NCI-H1092 (cell line): Measurements from ENCODE around the gene STAU1.
"Not testable (repeated sequence)": the region's sequence is repeated elsewhere in the genome, so short reads cannot be mapped to it uniquely, and the experiment has no call there.

Source experiments
- DNase-seq: peaks from one replicate; lab custom pipeline; 2025; lab: John Stamatoyannopoulos, UW

STAU1 gene

GRCh38 chr20:49163696-49164095 lies 24.4 kb downstream of the STAU1 start:
- DNase-seq: no peak

GRCh38 chr20:49161428-49162152 lies 26.5 kb downstream of the STAU1 start:
- no peak for DNase-seq

GRCh38 chr20:49160057-49160929 lies 27.8 kb downstream of the STAU1 start:
- no peak for DNase-seq

GRCh38 chr20:49157146-49157545 lies 31.0 kb downstream of the STAU1 start:
- DNase-seq: no peak

GRCh38 chr20:49156481-49156880 lies 31.7 kb downstream of the STAU1 start:
- DNase-seq: no peak

- DNase-seq: no peak
Measured at GRCh38 chr20:49151436-49151835, 36.7 kb downstream of the STAU1 start.

- DNase-seq: no peak
Measured at GRCh38 chr20:49149281-49150045, 38.7 kb downstream of the STAU1 start.

GRCh38 chr20:49148601-49149000 lies 39.5 kb downstream of the STAU1 start:
- no peak for DNase-seq

GRCh38 chr20:49147296-49147695 lies 40.8 kb downstream of the STAU1 start:
- no peak for DNase-seq

- DNase-seq: no peak
Measured at GRCh38 chr20:49146442-49147225, 41.5 kb downstream of the STAU1 start.

GRCh38 chr20:49140834-49141233 lies 47.3 kb downstream of the STAU1 start:
- DNase-seq: no peak

GRCh38 chr20:49140411-49140810 lies 47.7 kb downstream of the STAU1 start:
- DNase-seq: no peak

GRCh38 chr20:49138431-49138830 lies 49.7 kb downstream of the STAU1 start:
- no peak for DNase-seq

- no peak for DNase-seq
Measured at GRCh38 chr20:49136817-49137571, 51.1 kb downstream of the STAU1 start.

GRCh38 chr20:49134797-49135196 lies 53.3 kb downstream of the STAU1 start:
- not testable (repeated sequence) for DNase-seq

GRCh38 chr20:49133571-49133970 lies 54.6 kb downstream of the STAU1 start:
- DNase-seq: no peak

GRCh38 chr20:49132995-49133478 lies 55.1 kb downstream of the STAU1 start:
- no peak for DNase-seq

- DNase-seq: no peak
Measured at GRCh38 chr20:49123982-49124381, 64.2 kb downstream of the STAU1 start.

- no peak for DNase-seq
Measured at GRCh38 chr20:49122920-49123319, 65.2 kb downstream of the STAU1 start.

GRCh38 chr20:49119988-49120387 lies 68.1 kb downstream of the STAU1 start:
- no peak for DNase-seq

- no peak for DNase-seq
Measured at GRCh38 chr20:49118307-49118706, 69.8 kb downstream of the STAU1 start.
